H1 (cell line): ENCODE data around the gene TRIM27. TPM values are rescaled to one million over a fixed set of nuclear protein-coding genes. Genes with fewer than 3 reads are reported as not detected.

Experiments
- EZH2 ChIP-seq: fragments of 200-600 bp; sonication (generic); IDR thresholded peaks from 2 replicates; pipeline ENCODE4 v1.7.1; 2012; ENCODE audit warnings: low read depth, mild to moderate bottlenecking, moderate library complexity, low read length, inconsistent platforms; ENCODE audit not compliant: severe bottlenecking
- GTF2F1 ChIP-seq: IDR thresholded peaks from 2 replicates; pipeline ENCODE4 v1.6.1; 2012; ENCODE audit warnings: low read depth, low read length, improper control_type of control experiment, borderline replicate concordance
- polyA plus RNA-seq, 7 experiments: library from polyadenylated mRNA; depleted of rRNA in 3 of 7; stranded (reverse) in 5 of 7; unstranded in 2 of 7; fragments of >200 nt in 5 of 7; fragments of 200-250 nt in 2 of 7; gene quantifications; 1 replicate in 5 of 7; 2 replicates in 1 of 7; 4 replicates in 1 of 7; pipeline versions ENCODE4 v1.2.1 to v1.2.3, GENCODE V29; 2011 to 2013; ENCODE audit warnings: missing spikeins in 2 of 7, mixed read lengths in 2 of 7
- total RNA-seq: library from RNA; stranded (reverse); fragmentation: NEBNext Ultra II Directional; extraction: Animal tissue kit (Norgen Biotek cat#: 25700); gene quantifications from 2 replicates; pipeline ENCODE4 v1.2.1, GENCODE V29; 2021
- TF ChIP-seq, protein P1 (sequence below): fragments of 300-600 bp; sonication (generic); IDR thresholded peaks from 2 replicates; pipeline ENCODE4 v1.7.1; 2012; ENCODE audit warnings: low read length, moderate library complexity, mild to moderate bottlenecking, inconsistent platforms; ENCODE audit not compliant: insufficient replicate concordance
- TF ChIP-seq, protein P2 (sequence below): IDR thresholded peaks from 2 replicates; pipeline ENCODE4 v1.6.1; 2012; ENCODE audit warnings: inconsistent platforms

The TRIM27 gene
- total and polyA plus RNA-seq, 2 of the 8 experiments (the other 6 are each of a cell fraction or from before 2014, with no cell fraction given), result 76.4 to 85.9 TPM

DNA sequence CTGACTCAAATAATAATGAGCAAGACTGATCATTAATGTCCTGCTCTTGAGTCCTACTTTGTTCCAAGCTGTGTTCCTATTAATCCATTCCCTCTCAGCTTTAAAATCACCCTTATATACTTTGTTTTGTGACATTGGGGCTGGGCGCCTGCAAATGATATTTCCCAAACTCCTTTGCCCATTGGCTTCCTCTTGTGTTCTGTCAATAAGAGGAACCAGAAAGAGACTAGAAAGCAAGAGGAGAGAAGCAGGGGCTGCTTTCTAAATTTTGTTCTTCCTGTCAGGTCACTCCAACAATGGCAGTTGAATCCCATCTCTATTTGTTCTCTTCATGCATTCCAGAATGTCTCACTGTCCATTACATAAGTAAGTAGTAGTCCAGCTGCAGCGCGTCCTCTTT is 21.6 kb upstream of the TRIM27 start (continued):
- TF ChIP-seq, protein P1, sequence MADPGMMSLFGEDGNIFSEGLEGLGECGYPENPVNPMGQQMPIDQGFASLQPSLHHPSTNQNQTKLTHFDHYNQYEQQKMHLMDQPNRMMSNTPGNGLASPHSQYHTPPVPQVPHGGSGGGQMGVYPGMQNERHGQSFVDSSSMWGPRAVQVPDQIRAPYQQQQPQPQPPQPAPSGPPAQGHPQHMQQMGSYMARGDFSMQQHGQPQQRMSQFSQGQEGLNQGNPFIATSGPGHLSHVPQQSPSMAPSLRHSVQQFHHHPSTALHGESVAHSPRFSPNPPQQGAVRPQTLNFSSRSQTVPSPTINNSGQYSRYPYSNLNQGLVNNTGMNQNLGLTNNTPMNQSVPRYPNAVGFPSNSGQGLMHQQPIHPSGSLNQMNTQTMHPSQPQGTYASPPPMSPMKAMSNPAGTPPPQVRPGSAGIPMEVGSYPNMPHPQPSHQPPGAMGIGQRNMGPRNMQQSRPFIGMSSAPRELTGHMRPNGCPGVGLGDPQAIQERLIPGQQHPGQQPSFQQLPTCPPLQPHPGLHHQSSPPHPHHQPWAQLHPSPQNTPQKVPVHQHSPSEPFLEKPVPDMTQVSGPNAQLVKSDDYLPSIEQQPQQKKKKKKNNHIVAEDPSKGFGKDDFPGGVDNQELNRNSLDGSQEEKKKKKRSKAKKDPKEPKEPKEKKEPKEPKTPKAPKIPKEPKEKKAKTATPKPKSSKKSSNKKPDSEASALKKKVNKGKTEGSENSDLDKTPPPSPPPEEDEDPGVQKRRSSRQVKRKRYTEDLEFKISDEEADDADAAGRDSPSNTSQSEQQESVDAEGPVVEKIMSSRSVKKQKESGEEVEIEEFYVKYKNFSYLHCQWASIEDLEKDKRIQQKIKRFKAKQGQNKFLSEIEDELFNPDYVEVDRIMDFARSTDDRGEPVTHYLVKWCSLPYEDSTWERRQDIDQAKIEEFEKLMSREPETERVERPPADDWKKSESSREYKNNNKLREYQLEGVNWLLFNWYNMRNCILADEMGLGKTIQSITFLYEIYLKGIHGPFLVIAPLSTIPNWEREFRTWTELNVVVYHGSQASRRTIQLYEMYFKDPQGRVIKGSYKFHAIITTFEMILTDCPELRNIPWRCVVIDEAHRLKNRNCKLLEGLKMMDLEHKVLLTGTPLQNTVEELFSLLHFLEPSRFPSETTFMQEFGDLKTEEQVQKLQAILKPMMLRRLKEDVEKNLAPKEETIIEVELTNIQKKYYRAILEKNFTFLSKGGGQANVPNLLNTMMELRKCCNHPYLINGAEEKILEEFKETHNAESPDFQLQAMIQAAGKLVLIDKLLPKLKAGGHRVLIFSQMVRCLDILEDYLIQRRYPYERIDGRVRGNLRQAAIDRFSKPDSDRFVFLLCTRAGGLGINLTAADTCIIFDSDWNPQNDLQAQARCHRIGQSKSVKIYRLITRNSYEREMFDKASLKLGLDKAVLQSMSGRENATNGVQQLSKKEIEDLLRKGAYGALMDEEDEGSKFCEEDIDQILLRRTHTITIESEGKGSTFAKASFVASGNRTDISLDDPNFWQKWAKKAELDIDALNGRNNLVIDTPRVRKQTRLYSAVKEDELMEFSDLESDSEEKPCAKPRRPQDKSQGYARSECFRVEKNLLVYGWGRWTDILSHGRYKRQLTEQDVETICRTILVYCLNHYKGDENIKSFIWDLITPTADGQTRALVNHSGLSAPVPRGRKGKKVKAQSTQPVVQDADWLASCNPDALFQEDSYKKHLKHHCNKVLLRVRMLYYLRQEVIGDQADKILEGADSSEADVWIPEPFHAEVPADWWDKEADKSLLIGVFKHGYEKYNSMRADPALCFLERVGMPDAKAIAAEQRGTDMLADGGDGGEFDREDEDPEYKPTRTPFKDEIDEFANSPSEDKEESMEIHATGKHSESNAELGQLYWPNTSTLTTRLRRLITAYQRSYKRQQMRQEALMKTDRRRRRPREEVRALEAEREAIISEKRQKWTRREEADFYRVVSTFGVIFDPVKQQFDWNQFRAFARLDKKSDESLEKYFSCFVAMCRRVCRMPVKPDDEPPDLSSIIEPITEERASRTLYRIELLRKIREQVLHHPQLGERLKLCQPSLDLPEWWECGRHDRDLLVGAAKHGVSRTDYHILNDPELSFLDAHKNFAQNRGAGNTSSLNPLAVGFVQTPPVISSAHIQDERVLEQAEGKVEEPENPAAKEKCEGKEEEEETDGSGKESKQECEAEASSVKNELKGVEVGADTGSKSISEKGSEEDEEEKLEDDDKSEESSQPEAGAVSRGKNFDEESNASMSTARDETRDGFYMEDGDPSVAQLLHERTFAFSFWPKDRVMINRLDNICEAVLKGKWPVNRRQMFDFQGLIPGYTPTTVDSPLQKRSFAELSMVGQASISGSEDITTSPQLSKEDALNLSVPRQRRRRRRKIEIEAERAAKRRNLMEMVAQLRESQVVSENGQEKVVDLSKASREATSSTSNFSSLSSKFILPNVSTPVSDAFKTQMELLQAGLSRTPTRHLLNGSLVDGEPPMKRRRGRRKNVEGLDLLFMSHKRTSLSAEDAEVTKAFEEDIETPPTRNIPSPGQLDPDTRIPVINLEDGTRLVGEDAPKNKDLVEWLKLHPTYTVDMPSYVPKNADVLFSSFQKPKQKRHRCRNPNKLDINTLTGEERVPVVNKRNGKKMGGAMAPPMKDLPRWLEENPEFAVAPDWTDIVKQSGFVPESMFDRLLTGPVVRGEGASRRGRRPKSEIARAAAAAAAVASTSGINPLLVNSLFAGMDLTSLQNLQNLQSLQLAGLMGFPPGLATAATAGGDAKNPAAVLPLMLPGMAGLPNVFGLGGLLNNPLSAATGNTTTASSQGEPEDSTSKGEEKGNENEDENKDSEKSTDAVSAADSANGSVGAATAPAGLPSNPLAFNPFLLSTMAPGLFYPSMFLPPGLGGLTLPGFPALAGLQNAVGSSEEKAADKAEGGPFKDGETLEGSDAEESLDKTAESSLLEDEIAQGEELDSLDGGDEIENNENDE, result no peak
- no peak for TF ChIP-seq EZH2
- TF ChIP-seq, protein P2, sequence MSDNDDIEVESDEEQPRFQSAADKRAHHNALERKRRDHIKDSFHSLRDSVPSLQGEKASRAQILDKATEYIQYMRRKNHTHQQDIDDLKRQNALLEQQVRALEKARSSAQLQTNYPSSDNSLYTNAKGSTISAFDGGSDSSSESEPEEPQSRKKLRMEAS, result no peak
- no peak for TF ChIP-seq GTF2F1
- TF ChIP-seq, all 59 proteins: peak for 0
